H1 (cell line): ENCODE measurements around the gene ENAH.

ENCODE experiments used
- CHD1 ChIP-seq: IDR thresholded peaks from 2 replicates; pipeline ENCODE4 v1.6.1; 2012; ENCODE audit warnings: low read depth, low read length, improper control_type of control experiment
- EP300 ChIP-seq, 2 experiments: IDR thresholded peaks; 1 replicate in 1 of 2; 2 replicates in 1 of 2; pipeline ENCODE4 v1.6.1; 2011 to 2012; ENCODE audit warnings: low read depth in 2 of 2, low read length in 2 of 2, mild to moderate bottlenecking in 2 of 2, borderline replicate concordance in 1 of 2, inconsistent platforms in 1 of 2, moderate library complexity in 1 of 2
- EZH2 ChIP-seq: fragments of 200-600 bp; sonication (generic); IDR thresholded peaks from 2 replicates; pipeline ENCODE4 v1.7.1; 2012; ENCODE audit warnings: low read depth, mild to moderate bottlenecking, moderate library complexity, low read length, inconsistent platforms; ENCODE audit not compliant: severe bottlenecking
- POLR2AphosphoS5 ChIP-seq: IDR thresholded peaks from 2 replicates; pipeline ENCODE4 v1.6.1; 2011; ENCODE audit warnings: low read depth, low read length
- TBP ChIP-seq: IDR thresholded peaks from 2 replicates; pipeline ENCODE4 v1.6.1; 2011; ENCODE audit warnings: low read depth, low read length, improper control_type of control experiment
- YY1 ChIP-seq: IDR thresholded peaks from 2 replicates; pipeline ENCODE4 v1.6.1; 2011; ENCODE audit warnings: low read depth, mild to moderate bottlenecking, low read length
- TF ChIP-seq, protein P1 (sequence below), 3 experiments: IDR thresholded peaks; 1 replicate in 2 of 3; 2 replicates in 1 of 3; pipeline versions ENCODE4 v1.5.1 to v1.6.1; 2011; ENCODE audit warnings: low read length in 3 of 3, mild to moderate bottlenecking in 3 of 3, inconsistent platforms in 2 of 3, low read depth in 1 of 3, moderate library complexity in 1 of 3; ENCODE audit not compliant: insufficient read depth in 1 of 3; ENCODE audit errors: control extremely low read depth in 1 of 3

DNA sequence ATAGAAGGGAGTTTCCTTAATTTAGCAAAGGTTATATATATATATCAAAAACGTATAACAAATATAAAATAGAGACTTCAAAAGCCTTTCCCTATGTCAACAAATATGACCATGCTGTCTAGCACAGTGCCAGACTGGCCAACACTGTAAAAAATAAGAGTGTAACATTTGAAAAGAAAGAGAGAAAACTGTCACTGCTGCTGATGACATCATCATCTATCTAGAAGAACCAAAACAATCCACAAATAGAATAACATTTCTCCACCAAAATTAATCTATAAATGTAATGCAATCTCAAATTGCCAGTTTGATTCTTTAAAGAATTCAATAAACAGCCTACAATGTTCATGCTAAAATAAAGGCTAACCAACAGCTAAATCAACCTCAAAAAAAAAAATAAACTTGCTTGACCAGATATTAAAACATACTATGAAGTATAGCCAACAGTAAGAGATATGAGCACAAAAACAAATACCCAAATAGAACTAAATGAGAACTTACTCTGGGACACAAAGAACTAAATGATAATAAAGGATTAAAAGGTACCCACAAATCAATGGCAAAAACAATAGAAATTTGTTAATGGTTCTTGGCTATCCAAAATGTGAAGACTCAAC, 50.2 kb downstream of the ENAH start:
- TF ChIP-seq EZH2 (no peak), EP300 (IDR thresholded peaks at IDR 0.05; ENCODE audit: borderline replicate concordance in 1 of 2, low read depth in 2 of 2, low read length in 2 of 2) (no peak), TBP (no peak), CHD1 (no peak), YY1 (no peak), POLR2AphosphoS5 (no peak)
- TF ChIP-seq, protein P1, sequence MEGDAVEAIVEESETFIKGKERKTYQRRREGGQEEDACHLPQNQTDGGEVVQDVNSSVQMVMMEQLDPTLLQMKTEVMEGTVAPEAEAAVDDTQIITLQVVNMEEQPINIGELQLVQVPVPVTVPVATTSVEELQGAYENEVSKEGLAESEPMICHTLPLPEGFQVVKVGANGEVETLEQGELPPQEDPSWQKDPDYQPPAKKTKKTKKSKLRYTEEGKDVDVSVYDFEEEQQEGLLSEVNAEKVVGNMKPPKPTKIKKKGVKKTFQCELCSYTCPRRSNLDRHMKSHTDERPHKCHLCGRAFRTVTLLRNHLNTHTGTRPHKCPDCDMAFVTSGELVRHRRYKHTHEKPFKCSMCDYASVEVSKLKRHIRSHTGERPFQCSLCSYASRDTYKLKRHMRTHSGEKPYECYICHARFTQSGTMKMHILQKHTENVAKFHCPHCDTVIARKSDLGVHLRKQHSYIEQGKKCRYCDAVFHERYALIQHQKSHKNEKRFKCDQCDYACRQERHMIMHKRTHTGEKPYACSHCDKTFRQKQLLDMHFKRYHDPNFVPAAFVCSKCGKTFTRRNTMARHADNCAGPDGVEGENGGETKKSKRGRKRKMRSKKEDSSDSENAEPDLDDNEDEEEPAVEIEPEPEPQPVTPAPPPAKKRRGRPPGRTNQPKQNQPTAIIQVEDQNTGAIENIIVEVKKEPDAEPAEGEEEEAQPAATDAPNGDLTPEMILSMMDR (IDR thresholded peaks at IDR 0.05; ENCODE audit: control extremely low read depth in 1 of 3, insufficient read depth in 1 of 3, low read depth in 1 of 3, low read length in 3 of 3): no peak
